Astrocyte (in vitro differentiated cells and primary cell): Measurements from ENCODE around the gene DIO3. TPM values are rescaled to one million over a fixed set of nuclear protein-coding genes. Genes with fewer than 3 reads are reported as not detected.

Experiments
- DNase-seq: peaks from one replicate; pipeline ENCODE4 v3.0.0-alpha.2; 2010; ENCODE audit warnings: low read depth
- FAIRE-seq: peaks from 2 replicates; lab custom pipeline; 2011; peaks lifted over from hg19 to GRCh38; lab: Jason Lieb, UNC
- H2AFZ ChIP-seq: 2 replicates; pipeline ENCODE4 v1.6.0; 2012; ENCODE audit warnings: low read depth, low read length, inconsistent platforms
- H3K27ac ChIP-seq: 2 replicates; pipeline ENCODE4 v1.5.1; 2011; ENCODE audit warnings: low read depth, low read length, inconsistent platforms
- H3K27me3 ChIP-seq: 2 replicates; pipeline ENCODE4 v1.6.0; 2011; ENCODE audit warnings: low read length, inconsistent platforms; ENCODE audit not compliant: insufficient read depth
- H3K36me3 ChIP-seq: 2 replicates; pipeline ENCODE4 v1.5.1; 2011; ENCODE audit warnings: low read length, inconsistent platforms; ENCODE audit not compliant: insufficient read depth
- H3K4me1 ChIP-seq: 2 replicates; pipeline ENCODE4 v1.5.1; 2011; ENCODE audit warnings: low read length, inconsistent platforms; ENCODE audit not compliant: insufficient read depth
- H3K4me2 ChIP-seq: 2 replicates; pipeline ENCODE4 v1.6.0; 2012; ENCODE audit warnings: low read length, inconsistent platforms
- H3K4me3 ChIP-seq: 2 replicates; pipeline ENCODE4 v1.5.1; 2011; ENCODE audit warnings: low read depth, mild to moderate bottlenecking, low read length, inconsistent platforms; ENCODE audit not compliant: insufficient read depth
- H3K79me2 ChIP-seq: 2 replicates; pipeline ENCODE4 v1.6.0; 2012; ENCODE audit warnings: mild to moderate bottlenecking, low read length, inconsistent platforms; ENCODE audit not compliant: insufficient read depth
- H3K9ac ChIP-seq: 2 replicates; pipeline ENCODE4 v1.6.0; 2012; ENCODE audit warnings: mild to moderate bottlenecking, low read length, inconsistent platforms
- H3K9me3 ChIP-seq: 2 replicates; pipeline ENCODE4 v1.5.1; 2012; ENCODE audit warnings: low read depth, mild to moderate bottlenecking, low read length, inconsistent platforms; ENCODE audit not compliant: insufficient read depth
- H4K20me1 ChIP-seq: 2 replicates; pipeline ENCODE4 v1.6.0; 2012; ENCODE audit warnings: low read length, inconsistent platforms; ENCODE audit not compliant: insufficient read depth
- H3K27ac Mint-ChIP-seq: one replicate; pipeline ENCODE4 v1.8.0; 2021; ENCODE audit warnings: mild to moderate bottlenecking, mixed read lengths; ENCODE audit not compliant: unreplicated experiment
- H3K27me3 Mint-ChIP-seq: one replicate; pipeline ENCODE4 v1.8.0; 2021; ENCODE audit warnings: low read depth, mixed read lengths; ENCODE audit not compliant: unreplicated experiment
- H3K36me3 Mint-ChIP-seq: one replicate; pipeline ENCODE4 v1.8.0; 2021; ENCODE audit warnings: low read depth, mixed read lengths; ENCODE audit not compliant: unreplicated experiment
- H3K4me1 Mint-ChIP-seq: one replicate; pipeline ENCODE4 v1.8.0; 2021; ENCODE audit warnings: low read depth, mixed read lengths; ENCODE audit not compliant: unreplicated experiment
- H3K4me3 Mint-ChIP-seq: one replicate; pipeline ENCODE4 v1.8.0; 2021; ENCODE audit warnings: mild to moderate bottlenecking, moderate library complexity, mixed read lengths; ENCODE audit not compliant: unreplicated experiment
- H3K9me3 Mint-ChIP-seq: one replicate; pipeline ENCODE4 v1.8.0; 2021; ENCODE audit warnings: mild to moderate bottlenecking, mixed read lengths; ENCODE audit not compliant: unreplicated experiment
- EZH2 ChIP-seq: IDR thresholded peaks from 2 replicates; pipeline ENCODE4 v1.6.1; 2012; ENCODE audit warnings: mild to moderate bottlenecking, low read length, inconsistent platforms; ENCODE audit not compliant: insufficient read depth
- total RNA-seq: library from RNA; stranded (reverse); gene quantifications from 2 replicates; pipeline ENCODE4 v1.2.1, GENCODE V29; 2021
- TF ChIP-seq, protein P1 (sequence below): IDR thresholded peaks from 2 replicates; pipeline ENCODE4 v1.5.1; 2011; ENCODE audit warnings: low read depth, mild to moderate bottlenecking, inconsistent platforms, low read length, moderate library complexity; ENCODE audit not compliant: insufficient read depth

Gene DIO3
- total RNA-seq, 1 donor from 2014 or later, result 0.79 TPM

GRCh38 chr14:101518611-101519473, 42.5 kb upstream of the DIO3 start:
- DNase-seq (no peak), FAIRE-seq (no peak)
- H3K9me3 Mint-ChIP-seq, result peaks cover 8% of the 10 kb centered on the region
- peaks cover 2% of the 10 kb centered on the region for H3K36me3 Mint-ChIP-seq
- H3K36me3 ChIP-seq, result no peaks in the 10 kb centered on the region
- H3K4me3 Mint-ChIP-seq, result no peak overlapping the region
- H3K27ac ChIP-seq, result no peak overlapping the region
- no peak overlapping the region for H2AFZ ChIP-seq
- H3K4me3 ChIP-seq, result no peak overlapping the region
- H3K9me3 ChIP-seq, result peaks cover 4% of the 10 kb centered on the region
- no peaks in the 10 kb centered on the region for H3K4me1 Mint-ChIP-seq
- TF ChIP-seq EZH2, result no peak
- TF ChIP-seq, protein P1, sequence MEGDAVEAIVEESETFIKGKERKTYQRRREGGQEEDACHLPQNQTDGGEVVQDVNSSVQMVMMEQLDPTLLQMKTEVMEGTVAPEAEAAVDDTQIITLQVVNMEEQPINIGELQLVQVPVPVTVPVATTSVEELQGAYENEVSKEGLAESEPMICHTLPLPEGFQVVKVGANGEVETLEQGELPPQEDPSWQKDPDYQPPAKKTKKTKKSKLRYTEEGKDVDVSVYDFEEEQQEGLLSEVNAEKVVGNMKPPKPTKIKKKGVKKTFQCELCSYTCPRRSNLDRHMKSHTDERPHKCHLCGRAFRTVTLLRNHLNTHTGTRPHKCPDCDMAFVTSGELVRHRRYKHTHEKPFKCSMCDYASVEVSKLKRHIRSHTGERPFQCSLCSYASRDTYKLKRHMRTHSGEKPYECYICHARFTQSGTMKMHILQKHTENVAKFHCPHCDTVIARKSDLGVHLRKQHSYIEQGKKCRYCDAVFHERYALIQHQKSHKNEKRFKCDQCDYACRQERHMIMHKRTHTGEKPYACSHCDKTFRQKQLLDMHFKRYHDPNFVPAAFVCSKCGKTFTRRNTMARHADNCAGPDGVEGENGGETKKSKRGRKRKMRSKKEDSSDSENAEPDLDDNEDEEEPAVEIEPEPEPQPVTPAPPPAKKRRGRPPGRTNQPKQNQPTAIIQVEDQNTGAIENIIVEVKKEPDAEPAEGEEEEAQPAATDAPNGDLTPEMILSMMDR, result no peak
- H3K27me3 Mint-ChIP-seq, result peaks cover 33% of the 10 kb centered on the region
- H4K20me1 ChIP-seq, result no peaks in the 10 kb centered on the region
- H3K4me1 ChIP-seq, result no peaks in the 10 kb centered on the region
- H3K27me3 ChIP-seq, result no peaks in the 10 kb centered on the region
- no peak overlapping the region for H3K9ac ChIP-seq
- no peak overlapping the region for H3K27ac Mint-ChIP-seq
- H3K4me2 ChIP-seq, result no peak overlapping the region
- H3K79me2 ChIP-seq, result no peaks in the 10 kb centered on the region

GRCh38 chr14:101520621-101521472, 40.4 kb upstream of the DIO3 start:
- H3K36me3 ChIP-seq, result no peaks in the 10 kb centered on the region
- peaks cover 30% of the 10 kb centered on the region for H3K27me3 Mint-ChIP-seq
- no peak overlapping the region for H3K9ac ChIP-seq
- H3K27ac Mint-ChIP-seq, result no peak overlapping the region
- H4K20me1 ChIP-seq, result no peaks in the 10 kb centered on the region
- no peaks in the 10 kb centered on the region for H3K9me3 ChIP-seq
- peak; percentile 19 for DNase-seq
- no peak overlapping the region for H3K27ac ChIP-seq
- H3K4me1 Mint-ChIP-seq, result no peaks in the 10 kb centered on the region
- no peak overlapping the region for H3K4me2 ChIP-seq
- peaks cover 8% of the 10 kb centered on the region for H3K9me3 Mint-ChIP-seq
- no peak overlapping the region for H2AFZ ChIP-seq
- no peak overlapping the region for H3K4me3 Mint-ChIP-seq
- no peaks in the 10 kb centered on the region for H3K27me3 ChIP-seq
- peaks cover 2% of the 10 kb centered on the region for H3K36me3 Mint-ChIP-seq
- no peaks in the 10 kb centered on the region for H3K79me2 ChIP-seq
- no peaks in the 10 kb centered on the region for H3K4me1 ChIP-seq
- no peak for FAIRE-seq
- TF ChIP-seq EZH2, result no peak
- TF ChIP-seq, protein P1, result no peak
- H3K4me3 ChIP-seq, result no peak overlapping the region
